DOHH2 (cell line): ENCODE data around the gene CNNM4.

Experiments
- H3F3A ChIP-seq: fragments of 200-600 bp; sonication (generic), shearing (Covaris generic); 2 replicates; pipeline ENCODE4 v1.6.0; 2016; ENCODE audit warnings: antibody characterized with exemption, mild to moderate bottlenecking; ENCODE audit not compliant: control insufficient read depth, insufficient read depth
- H3K27ac ChIP-seq: fragments of 200-600 bp; sonication (generic); 2 replicates; pipeline ENCODE4 v1.5.1; 2014; ENCODE audit warnings: low read depth, mild to moderate bottlenecking, low read length, moderate library complexity
- H3K27me3 ChIP-seq: fragments of 200-600 bp; sonication (generic); 2 replicates; pipeline ENCODE4 v1.6.1; 2014; ENCODE audit warnings: mild to moderate bottlenecking, low read length, mixed read lengths; ENCODE audit not compliant: control insufficient read depth
- H3K36me3 ChIP-seq: fragments of 200-600 bp; sonication (generic); 2 replicates; pipeline ENCODE4 v1.6.1; 2014; ENCODE audit warnings: mild to moderate bottlenecking, low read length, moderate library complexity, mixed read lengths; ENCODE audit not compliant: control insufficient read depth
- H3K4me1 ChIP-seq: fragments of 200-600 bp; sonication (generic); 2 replicates; pipeline ENCODE4 v1.6.1; 2014; ENCODE audit warnings: mild to moderate bottlenecking, low read length, mixed read lengths; ENCODE audit not compliant: control insufficient read depth
- H3K4me2 ChIP-seq: fragments of 200-600 bp; sonication (generic); 2 replicates; pipeline ENCODE4 v1.6.0; 2014; ENCODE audit warnings: mild to moderate bottlenecking, low read length, moderate library complexity
- H3K4me3 ChIP-seq: fragments of 200-600 bp; sonication (generic); 2 replicates; pipeline ENCODE4 v1.5.1; 2014; ENCODE audit warnings: mild to moderate bottlenecking, low read length, mixed read lengths
- H3K79me2 ChIP-seq: fragments of 200-600 bp; sonication (generic); 2 replicates; pipeline ENCODE4 v1.6.1; 2014; ENCODE audit warnings: mild to moderate bottlenecking, low read length, mixed read lengths; ENCODE audit not compliant: control insufficient read depth
- H3K9me2 ChIP-seq: fragments of 200-600 bp; sonication (generic); replicated peaks from 2 replicates; pipeline ENCODE4 v1.6.1; 2014; ENCODE audit warnings: mild to moderate bottlenecking, low read length, mixed read lengths; ENCODE audit not compliant: control insufficient read depth
- H3K9me3 ChIP-seq: fragments of 200-600 bp; sonication (generic); 2 replicates; pipeline ENCODE4 v1.6.1; 2014; ENCODE audit warnings: antibody characterized with exemption, low read length, mixed read lengths; ENCODE audit not compliant: control insufficient read depth, insufficient read depth
- H4K20me1 ChIP-seq: fragments of 200-600 bp; sonication (generic); 2 replicates; pipeline ENCODE4 v1.6.0; 2014; ENCODE audit warnings: low read depth, mild to moderate bottlenecking, antibody characterized with exemption, low read length, moderate library complexity; ENCODE audit not compliant: control insufficient read depth, insufficient read depth
- EZH2phosphoT487 ChIP-seq: fragments of 200-600 bp; sonication (generic); IDR thresholded peaks from 2 replicates; pipeline ENCODE4 v1.6.1; 2017; ENCODE audit warnings: borderline replicate concordance, mild to moderate bottlenecking, antibody characterized with exemption, low read length, moderate library complexity, mixed read lengths
- TF ChIP-seq, protein P1 (sequence below): fragments of 200-600 bp; sonication (generic); IDR thresholded peaks from one replicate; pipeline ENCODE4 v1.5.1; 2014; ENCODE audit warnings: antibody characterized with exemption, mild to moderate bottlenecking, low read depth, low read length; ENCODE audit not compliant: poor library complexity, severe bottlenecking

CNNM4 gene

DNA sequence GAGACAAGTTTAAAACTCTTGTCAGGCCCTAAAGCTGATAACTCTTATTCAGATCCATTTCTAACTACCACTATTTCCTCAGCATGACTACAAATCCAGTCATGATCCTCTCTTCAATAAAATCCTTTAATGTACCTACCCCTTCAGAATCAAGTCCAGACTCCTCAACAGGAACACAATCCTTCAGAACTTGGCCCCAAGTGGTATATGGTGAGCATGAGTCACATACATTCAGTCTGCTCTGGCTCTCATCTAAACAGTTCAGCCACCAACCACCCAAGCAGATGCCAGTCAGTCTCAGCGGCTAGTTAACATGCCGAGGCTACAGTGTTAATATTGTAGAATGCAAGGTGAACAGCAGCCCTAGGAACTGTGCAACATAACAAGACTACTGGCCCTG is 30.5 kb upstream of the CNNM4 start:
- H3K9me3 ChIP-seq: no peaks in the 10 kb centered on the region
- TF ChIP-seq, protein P1, sequence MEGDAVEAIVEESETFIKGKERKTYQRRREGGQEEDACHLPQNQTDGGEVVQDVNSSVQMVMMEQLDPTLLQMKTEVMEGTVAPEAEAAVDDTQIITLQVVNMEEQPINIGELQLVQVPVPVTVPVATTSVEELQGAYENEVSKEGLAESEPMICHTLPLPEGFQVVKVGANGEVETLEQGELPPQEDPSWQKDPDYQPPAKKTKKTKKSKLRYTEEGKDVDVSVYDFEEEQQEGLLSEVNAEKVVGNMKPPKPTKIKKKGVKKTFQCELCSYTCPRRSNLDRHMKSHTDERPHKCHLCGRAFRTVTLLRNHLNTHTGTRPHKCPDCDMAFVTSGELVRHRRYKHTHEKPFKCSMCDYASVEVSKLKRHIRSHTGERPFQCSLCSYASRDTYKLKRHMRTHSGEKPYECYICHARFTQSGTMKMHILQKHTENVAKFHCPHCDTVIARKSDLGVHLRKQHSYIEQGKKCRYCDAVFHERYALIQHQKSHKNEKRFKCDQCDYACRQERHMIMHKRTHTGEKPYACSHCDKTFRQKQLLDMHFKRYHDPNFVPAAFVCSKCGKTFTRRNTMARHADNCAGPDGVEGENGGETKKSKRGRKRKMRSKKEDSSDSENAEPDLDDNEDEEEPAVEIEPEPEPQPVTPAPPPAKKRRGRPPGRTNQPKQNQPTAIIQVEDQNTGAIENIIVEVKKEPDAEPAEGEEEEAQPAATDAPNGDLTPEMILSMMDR: no peak
- no peak for TF ChIP-seq EZH2phosphoT487
- no peaks in the 10 kb centered on the region for H3K4me1 ChIP-seq
- peaks cover 53% of the 10 kb centered on the region for H3K36me3 ChIP-seq
- H3K79me2 ChIP-seq: no peaks in the 10 kb centered on the region
- no peaks in the 10 kb centered on the region for H4K20me1 ChIP-seq
- H3F3A ChIP-seq: no peaks in the 10 kb centered on the region
- no peak overlapping the region for H3K27ac ChIP-seq
- no peak overlapping the region for H3K4me3 ChIP-seq
- no peak overlapping the region for H3K4me2 ChIP-seq
- H3K9me2 ChIP-seq: no peaks in the 10 kb centered on the region
- no peaks in the 10 kb centered on the region for H3K27me3 ChIP-seq

DNA sequence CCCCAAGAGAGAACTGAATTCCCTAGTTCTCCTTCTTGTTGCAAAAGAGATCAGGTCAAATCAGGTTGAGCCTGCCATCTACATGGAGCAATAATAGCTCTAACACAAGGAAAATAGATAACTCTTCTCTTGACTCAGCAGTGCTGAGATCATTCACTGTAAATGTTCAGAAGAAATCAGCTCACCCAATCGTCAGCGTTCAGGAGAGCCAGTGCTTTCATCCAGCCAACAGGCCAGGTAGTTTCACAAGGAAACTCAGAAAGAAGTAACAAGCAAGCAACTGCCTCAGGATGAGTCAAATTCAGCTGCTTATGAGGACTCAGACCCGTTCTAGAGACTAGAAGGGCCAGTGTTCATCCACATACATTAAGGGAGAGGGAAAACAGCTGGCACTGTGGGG is 26.8 kb upstream of the CNNM4 start:
- Histone ChIP-seq H3K27ac (no peak overlapping the region), H3K9me2 (no peaks in the 10 kb centered on the region), H3K4me2 (no peak overlapping the region), H4K20me1 (no peaks in the 10 kb centered on the region), H3K27me3 (no peaks in the 10 kb centered on the region), H3F3A (0 out of 2 replicates have a peak, but pooled peaks cover 2% of the 10 kb centered on the region), H3K79me2 (peaks cover 20% of the 10 kb centered on the region), H3K36me3 (peaks cover 55% of the 10 kb centered on the region), H3K9me3 (no peaks in the 10 kb centered on the region), H3K4me3 (no peak overlapping the region), H3K4me1 (peaks cover 10% of the 10 kb centered on the region)
- TF ChIP-seq, protein P1: no peak
- TF ChIP-seq EZH2phosphoT487: no peak

DNA sequence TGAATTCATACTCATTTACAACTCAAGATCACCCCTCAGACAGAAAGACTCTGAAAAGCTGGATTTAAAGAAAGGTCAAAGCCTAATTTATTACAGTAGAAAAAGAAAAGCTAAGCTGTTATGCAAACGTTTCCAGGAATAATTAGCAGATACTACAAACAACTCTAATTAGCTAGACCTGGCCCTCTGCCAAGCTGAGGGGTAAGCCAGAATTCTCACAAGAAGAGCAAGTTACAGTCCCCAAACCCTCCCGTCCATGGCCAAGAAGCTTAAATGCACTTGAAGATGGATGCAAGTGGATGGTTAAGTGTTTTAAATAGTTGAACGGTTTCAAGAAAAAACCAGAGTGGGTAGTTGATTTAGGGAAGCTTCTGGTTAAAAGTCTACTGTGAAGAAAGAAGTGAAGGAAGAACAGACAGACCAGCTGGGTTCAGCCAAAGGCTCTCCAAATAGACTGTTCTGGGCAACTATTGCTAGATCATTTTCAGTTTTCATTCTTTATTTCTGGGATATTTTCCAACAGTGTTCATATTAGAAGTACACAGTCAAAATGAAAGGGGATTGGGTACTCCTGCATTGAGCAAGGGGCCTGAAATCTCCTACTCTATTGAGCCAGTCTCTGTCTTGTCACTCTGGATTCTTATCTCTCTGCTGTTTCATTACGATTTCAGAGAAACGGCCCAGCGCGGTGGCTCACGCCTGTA is 25.7 kb upstream of the CNNM4 start:
- Histone ChIP-seq H3K9me3 (no peaks in the 10 kb centered on the region), H3F3A (0 out of 2 replicates have a peak, but pooled peaks cover 2% of the 10 kb centered on the region), H3K4me1 (peaks cover 13% of the 10 kb centered on the region), H3K4me3 (no peak overlapping the region), H3K27ac (no peak overlapping the region), H3K36me3 (peaks cover 51% of the 10 kb centered on the region), H4K20me1 (no peaks in the 10 kb centered on the region), H3K4me2 (no peak overlapping the region), H3K9me2 (no peaks in the 10 kb centered on the region), H3K79me2 (peaks cover 28% of the 10 kb centered on the region), H3K27me3 (no peaks in the 10 kb centered on the region)
- TF ChIP-seq, protein P1: no peak
- TF ChIP-seq EZH2phosphoT487: no peak
